CD4-positive, alpha-beta T cell treated with Interleukin-17A for 4 hours (primary cell): ENCODE data around the gene IBA57.

Source experiments
- DNase-seq: peaks from one replicate; pipeline ENCODE4 v3.0.0-alpha.2; 2020; ENCODE audit warnings: mixed read lengths

Gene IBA57

DNA sequence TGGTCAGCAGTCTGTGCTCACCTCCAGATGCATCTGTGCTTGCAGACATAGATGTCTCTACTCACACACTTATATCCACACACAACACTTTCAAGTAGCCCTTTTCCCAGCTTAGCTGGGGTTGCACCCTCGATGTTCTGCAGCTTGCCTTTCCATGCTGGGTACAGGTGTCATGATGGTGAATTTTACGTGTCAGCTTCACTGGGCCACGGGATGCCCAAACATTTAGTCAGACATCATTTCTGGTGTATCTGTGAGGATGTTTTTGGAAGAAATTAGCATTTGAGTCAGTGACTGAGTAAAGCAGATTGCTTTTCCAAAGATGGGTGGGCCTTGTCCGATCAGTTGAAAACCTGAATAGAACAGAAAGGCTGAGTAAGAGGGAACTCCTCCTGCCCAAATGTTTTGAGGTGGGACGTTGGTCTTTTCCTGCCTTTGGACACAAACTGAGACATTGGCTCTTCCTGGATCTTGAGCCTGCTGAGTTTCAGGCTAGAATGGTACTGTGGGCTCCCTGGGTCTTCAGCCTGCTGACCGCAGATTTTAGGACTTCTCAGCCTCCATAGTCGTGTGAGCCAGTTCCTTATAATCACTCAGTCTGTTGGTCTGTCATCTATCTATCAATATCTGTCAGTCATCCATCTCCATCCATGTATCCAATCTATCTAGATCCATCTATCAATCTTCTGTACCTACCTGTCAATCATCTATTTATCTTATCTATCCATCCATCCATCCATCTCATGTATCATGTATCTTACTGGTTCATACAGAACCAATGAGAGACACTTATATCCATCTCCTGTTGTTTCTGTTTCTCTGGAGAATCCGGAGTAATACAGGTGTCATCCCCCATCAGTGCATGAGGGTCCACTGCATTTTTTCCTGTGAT is 29.6 kb downstream of the IBA57 start:
- no peak for DNase-seq

DNA sequence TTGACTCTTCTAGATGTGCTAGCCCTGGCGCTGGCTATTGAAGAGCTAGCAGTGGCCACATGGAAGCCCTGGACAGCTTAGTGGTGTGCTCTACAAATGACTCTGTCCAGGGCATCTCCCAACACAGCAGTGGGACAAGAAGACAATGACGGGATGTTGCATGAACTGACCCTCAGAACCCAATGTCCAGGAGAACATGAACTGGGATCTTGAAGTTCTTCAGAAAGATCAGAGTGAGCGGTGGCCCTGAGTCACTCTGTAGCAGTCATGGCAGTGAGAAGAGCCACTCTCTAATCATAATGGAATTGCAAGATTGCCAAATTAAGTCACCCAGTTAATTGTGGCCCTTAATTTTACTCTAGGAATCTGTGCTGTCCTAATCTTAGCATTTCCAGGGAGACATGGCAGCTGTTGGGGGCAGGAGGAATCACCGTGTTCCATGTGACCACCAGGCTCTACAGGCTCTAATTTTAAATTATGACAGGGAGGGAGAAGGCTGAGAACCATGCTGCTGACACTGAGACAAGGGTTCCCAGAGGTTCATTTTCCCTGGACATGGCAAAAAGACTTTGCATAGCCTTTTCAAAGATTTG is 32.0 kb downstream of the IBA57 start:
- no peak for DNase-seq

DNA sequence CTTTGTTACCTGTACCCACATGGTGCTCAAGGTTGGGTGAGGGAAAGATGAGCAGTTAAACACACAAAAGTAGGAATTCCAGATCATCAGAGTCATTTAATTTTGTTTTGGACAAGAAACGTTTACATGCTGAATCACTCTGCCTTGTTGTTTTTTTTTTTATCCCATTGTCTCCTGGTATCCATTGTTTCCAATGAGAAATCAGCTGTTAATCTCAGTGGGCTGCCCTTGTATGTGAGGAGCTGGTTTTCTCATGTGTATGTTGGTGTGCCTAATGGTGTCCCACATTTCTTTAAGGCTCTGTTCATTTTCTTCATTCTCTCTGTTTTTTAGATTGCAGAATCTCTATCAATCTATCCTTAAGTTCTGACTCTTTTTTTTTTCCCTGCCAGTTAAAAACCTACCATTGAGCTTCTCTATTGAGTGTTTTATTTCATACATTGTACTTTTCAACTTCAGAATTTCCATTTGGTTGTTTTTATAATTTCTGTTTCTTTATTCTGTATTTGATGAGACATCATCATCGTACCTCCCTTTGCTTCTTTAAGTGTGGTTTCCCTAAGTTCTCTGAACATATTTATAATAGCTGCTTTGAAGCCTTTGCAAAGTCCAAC is 33.5 kb downstream of the IBA57 start:
- DNase-seq = no peak

DNA sequence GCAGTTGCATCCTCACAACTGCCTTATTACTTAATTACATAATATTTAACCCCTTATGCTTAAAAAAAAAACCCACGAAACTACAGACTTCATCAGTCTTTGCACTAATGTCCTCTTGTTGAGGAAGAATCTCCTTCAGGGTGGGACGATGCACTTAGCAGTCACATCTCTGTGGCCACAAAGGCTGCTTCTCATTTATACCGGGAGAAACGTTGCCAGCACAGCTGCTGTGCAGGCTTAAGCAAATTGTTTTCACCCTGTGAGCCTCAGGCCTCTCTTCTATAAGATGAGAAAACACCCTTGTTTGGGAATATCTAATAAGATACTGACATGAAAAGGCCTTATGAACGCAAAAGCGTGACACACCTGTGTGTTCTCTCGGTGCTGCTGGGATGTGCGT is 39.4 kb downstream of the IBA57 start:
- DNase-seq = no peak

GRCh38 chr1:228205526-228206436 is 40.2 kb downstream of the IBA57 start:
- DNase-seq = no peak

GRCh38 chr1:228206582-228207351 is 41.2 kb downstream of the IBA57 start:
- no peak for DNase-seq

- no peak for DNase-seq
These were observed 41.8 kb downstream of the IBA57 start for GRCh38 chr1:228207381-228207810.

DNA sequence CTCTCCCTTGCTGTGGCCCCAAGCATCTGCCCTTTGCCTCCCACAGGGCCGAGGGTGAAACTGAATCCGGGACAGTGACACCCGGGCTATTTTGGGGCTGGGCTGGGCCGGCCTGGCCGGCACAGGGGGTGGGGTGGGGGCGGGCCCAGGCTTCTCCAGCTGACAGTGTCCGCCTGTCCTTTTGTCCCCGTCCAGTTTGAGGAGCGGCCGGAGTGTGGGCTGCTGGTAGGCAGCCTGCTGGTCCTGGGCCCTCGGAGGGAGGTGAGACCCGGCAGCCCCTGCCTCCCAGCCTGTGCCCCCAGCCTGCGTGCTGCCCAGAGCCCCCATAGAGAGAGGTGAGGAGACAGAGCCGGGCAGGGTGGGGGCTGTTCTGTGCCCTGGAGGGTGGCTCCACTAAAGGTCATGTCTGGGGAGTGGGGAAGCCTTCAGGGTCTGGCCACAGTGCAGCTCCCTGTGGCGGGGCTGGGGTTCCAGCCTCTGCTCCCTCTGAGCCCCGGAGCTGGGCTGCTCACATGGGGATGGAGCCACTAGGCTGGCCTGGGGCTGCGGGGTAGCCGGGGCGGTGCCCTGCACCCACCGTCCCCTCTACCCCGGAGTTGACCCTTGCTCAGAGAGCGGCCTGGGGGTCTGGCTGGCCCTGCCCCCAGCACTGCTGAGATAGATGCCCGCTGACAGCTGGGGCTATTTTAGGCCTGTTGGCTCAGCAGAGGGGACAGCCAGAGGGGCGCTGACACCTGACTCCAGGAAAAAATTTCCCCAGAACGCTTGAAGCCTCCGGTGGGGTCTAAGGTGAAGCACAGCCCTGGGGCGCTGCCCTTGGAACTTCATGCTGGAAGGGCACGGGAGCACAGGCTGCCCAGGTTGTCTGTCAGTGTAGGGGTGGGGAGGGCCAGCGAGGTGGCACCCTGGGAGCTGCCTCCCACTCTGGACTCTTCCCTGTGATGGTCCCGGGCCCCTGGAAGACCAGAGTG is 42.5 kb downstream of the IBA57 start, which contains the start of gene OBSCN:
Gene OBSCN, plus strand, starts transcription at position 194 of the 971 bp plus-strand sequence. CDS start 3,740 bp downstream, outside the sequence.
- no peak for DNase-seq

GRCh38 chr1:228208831-228209551 is 43.4 kb downstream of the IBA57 start:
- DNase-seq = no peak

GRCh38 chr1:228209657-228210056 is 44.1 kb downstream of the IBA57 start:
- DNase-seq = no peak

DNA sequence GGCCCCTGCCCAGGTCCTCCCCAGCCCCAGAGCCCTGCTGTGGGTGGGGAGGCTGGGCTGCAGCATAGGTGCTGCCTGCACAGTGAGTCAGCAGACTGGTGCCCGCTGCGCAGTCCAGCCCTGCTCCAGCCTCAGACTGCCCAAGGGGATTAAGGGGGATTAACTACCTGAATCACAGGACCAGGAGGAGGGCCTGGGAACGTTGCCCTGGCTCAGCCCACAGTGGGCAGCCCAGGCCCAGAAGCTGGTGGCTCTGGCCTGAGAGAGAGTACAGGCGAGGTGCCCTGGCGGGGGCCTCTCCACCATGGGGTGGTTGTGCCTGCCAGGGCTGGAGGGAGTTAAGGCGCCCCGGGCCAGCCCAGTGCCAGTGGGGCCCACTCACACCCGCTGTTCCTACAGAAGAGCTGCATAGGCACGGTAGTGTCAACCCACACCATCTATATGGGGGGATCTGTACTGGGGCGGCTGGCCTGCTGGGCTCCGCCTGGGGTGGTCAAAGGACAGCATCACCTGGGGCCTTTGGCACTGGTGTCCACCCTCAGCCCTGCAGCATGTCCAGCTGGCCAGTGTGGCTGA is 44.6 kb downstream of the IBA57 start:
- DNase-seq = no peak

- DNase-seq = no peak
These were observed 45.3 kb downstream of the IBA57 start for GRCh38 chr1:228210712-228211530.

DNA sequence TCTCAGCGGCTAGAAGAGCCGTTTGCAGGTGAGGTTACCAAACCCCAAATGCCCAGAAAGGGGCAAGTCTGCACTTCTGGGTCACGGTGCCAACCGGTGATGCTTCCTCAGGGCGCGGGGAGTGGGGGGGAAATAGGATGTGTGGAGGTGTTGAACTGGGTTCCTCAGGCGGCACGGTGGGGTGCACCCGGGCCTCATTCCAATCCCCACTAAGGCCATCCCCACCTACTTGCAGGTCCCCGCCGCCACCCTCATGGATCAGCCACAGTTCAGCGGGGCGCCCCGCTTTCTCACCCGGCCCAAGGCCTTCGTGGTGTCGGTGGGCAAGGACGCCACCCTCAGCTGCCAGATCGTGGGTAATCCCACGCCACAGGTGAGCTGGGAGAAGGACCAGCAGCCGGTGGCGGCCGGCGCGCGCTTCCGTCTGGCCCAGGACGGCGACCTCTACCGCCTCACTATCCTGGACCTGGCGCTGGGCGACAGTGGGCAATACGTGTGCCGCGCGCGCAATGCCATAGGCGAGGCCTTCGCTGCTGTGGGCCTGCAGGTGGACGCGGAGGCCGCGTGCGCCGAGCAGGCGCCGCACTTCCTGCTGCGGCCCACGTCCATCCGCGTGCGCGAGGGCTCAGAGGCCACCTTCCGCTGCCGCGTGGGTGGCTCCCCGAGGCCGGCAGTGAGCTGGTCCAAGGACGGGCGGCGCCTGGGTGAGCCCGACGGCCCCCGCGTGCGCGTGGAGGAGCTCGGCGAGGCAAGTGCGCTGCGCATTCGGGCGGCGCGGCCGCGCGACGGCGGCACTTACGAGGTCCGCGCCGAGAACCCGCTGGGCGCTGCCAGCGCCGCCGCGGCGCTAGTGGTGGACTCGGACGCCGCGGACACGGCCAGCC is 46.2 kb downstream of the IBA57 start:
- DNase-seq = no peak

- no peak for DNase-seq
These were observed 46.9 kb downstream of the IBA57 start for GRCh38 chr1:228212415-228212965.

GRCh38 chr1:228212966-228213844 is 47.6 kb downstream of the IBA57 start:
- DNase-seq = peak; percentile 97
